HG03575 (cell line): ENCODE measurements around the gene ZNF793.
A peak's percentile ranks its signal among the peaks of the same experiment; 100 is the strongest.

Experiments
- ATAC-seq: cut with Tn5 transposase; IDR thresholded peaks from one replicate; pipeline ENCODE4 v1.9.1; 2021; ENCODE audit not compliant: unreplicated experiment, insufficient number of reproducible peaks, low FRiP score; ENCODE audit errors: extremely low read depth

The ZNF793 gene

GRCh38 chr19:37506387-37507166 is at the start of gene ZNF793:
Gene ZNF793, plus strand, starts transcription at chr19:37506939. Its CDS starts 16,501 bp downstream, at chr19:37523440.
- ATAC-seq, result no peak

GRCh38 chr19:37466277-37466797 is 40.4 kb upstream of the ZNF793 start:
- ATAC-seq, result no peak

- ATAC-seq, result peak; percentile 35
Observed at GRCh38 chr19:37466798-37467607, 39.7 kb upstream of the ZNF793 start, which contains the start of gene ZNF569. Gene ZNF569, minus strand, starts transcription at chr19:37467444. Its CDS starts 22,523 bp downstream, at chr19:37444921.

GRCh38 chr19:37467608-37468090 is 39.1 kb upstream of the ZNF793 start:
- ATAC-seq, result no peak

GRCh38 chr19:37468961-37469777 is 37.6 kb upstream of the ZNF793 start, which contains the start of gene ZNF570:
Gene ZNF570, plus strand, starts transcription at chr19:37469356. Its CDS starts 999 bp downstream, at chr19:37470355.
- no peak for ATAC-seq

GRCh38 chr19:37470216-37470615 is 36.5 kb upstream of the ZNF793 start:
- no peak for ATAC-seq

- no peak for ATAC-seq
Observed at GRCh38 chr19:37472165-37472564, 34.6 kb upstream of the ZNF793 start.

- no peak for ATAC-seq
Observed at GRCh38 chr19:37484406-37485168, 22.2 kb upstream of the ZNF793 start.

GRCh38 chr19:37492213-37492612 is 14.5 kb upstream of the ZNF793 start:
- no peak for ATAC-seq

- no peak for ATAC-seq
Observed at GRCh38 chr19:37505958-37506386, 767 bp upstream of the ZNF793 start.

- ATAC-seq, result no peak
Observed at GRCh38 chr19:37507167-37507464, 377 bp downstream of the ZNF793 start.

GRCh38 chr19:37511186-37511585 is 4.4 kb downstream of the ZNF793 start:
- no peak for ATAC-seq

- no peak for ATAC-seq
Observed at GRCh38 chr19:37511821-37512220, 5.1 kb downstream of the ZNF793 start.

GRCh38 chr19:37513397-37513796 is 6.7 kb downstream of the ZNF793 start:
- no peak for ATAC-seq

- no peak for ATAC-seq
Observed at GRCh38 chr19:37519890-37520289, 13.2 kb downstream of the ZNF793 start.

- ATAC-seq, result no peak
Observed at GRCh38 chr19:37537391-37537947, 30.7 kb downstream of the ZNF793 start.

- ATAC-seq, result no peak
Observed at GRCh38 chr19:37551129-37551993, 44.6 kb downstream of the ZNF793 start.
